ENCODE data around the gene MARCHF2.
A peak's percentile ranks its signal among the peaks of the same experiment; 100 is the strongest.
"Not testable (repeated sequence)": the region's sequence is repeated elsewhere in the genome, so short reads cannot be mapped to it uniquely, and the experiment has no call there.

Gene MARCHF2, protein sequence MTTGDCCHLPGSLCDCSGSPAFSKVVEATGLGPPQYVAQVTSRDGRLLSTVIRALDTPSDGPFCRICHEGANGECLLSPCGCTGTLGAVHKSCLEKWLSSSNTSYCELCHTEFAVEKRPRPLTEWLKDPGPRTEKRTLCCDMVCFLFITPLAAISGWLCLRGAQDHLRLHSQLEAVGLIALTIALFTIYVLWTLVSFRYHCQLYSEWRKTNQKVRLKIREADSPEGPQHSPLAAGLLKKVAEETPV
- total RNA-seq: 7.8 to 34.7 (median 19.3) reads per million in 3 experiments

DNA sequence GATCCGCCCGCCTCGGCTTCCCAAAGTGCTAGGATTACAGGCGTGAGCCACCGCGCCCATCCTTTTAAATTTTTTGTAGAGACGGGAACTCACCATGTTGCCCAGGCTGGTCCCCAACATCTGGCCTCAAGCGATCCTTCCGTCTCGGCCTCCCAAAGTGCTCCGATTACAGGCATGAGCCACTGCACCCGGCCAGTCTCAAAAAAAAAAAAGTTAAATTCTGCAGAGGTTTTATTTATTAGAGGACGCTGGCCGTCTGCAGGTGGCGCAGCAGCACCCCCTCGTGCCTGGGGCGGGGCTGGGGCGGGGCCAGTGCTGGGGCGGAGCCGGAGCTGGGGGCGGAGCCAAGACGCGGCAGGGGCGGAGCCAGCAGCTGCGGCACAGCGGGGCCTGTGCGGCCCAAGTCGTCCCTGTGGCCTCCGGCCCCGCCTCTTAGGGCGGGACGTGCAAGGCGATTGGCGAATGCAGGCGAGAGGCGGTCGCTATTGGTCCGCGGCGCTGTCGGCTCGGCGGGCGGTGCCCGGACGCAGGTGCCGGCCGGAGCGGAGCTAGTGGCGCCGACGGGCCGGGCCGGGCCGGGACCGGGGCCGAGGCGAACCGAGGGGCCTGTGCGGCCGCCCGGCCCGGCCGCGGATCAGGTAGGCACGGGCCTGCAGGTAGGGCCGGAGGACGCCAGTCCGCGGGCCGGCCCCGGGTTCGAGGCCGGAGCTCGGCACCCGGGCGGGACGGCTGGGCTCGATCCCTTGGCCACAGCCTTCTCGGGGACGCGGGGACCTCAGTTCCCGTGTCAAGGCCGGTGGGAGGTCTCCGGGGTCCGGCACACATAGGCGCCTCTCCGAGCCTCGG lies at the start of gene MARCHF2:
TSS of gene MARCHF2 (plus strand) at position 523 of the 846 bp plus-strand sequence. CDS start 8,536 bp downstream, outside the sequence.
- peak; percentile 92 for DNase-seq

DNA sequence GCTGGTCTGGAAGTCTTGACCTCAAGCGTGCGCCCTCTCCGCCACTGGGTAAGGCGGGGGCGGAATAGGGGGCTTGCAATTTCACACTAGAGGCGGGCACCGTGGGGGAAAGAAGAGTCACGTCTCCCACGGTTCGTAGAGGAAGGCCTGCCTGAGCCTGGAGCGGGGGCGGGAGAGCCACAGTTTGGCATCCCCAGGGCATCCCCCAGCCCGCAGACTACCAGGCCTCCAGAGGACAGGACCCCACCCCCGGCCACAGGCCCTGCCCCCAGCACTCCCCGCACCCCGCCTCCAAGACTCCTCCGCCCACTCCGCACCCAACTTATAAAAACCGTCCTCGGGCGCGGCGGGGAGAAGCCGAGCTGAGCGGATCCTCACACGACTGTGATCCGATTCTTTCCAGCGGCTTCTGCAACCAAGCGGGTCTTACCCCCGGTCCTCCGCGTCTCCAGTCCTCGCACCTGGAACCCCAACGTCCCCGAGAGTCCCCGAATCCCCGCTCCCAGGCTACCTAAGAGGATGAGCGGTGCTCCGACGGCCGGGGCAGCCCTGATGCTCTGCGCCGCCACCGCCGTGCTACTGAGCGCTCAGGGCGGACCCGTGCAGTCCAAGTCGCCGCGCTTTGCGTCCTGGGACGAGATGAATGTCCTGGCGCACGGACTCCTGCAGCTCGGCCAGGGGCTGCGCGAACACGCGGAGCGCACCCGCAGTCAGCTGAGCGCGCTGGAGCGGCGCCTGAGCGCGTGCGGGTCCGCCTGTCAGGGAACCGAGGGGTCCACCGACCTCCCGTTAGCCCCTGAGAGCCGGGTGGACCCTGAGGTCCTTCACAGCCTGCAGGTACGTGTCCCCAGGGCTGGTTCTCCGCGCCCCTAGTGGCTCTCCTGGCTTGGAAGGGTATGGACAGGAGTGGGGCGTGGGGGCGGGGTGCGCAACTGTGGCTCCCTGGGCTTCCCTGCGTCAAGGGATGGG lies 49.0 kb upstream of the MARCHF2 start, which contains the start of gene ANGPTL4:
TSS of gene ANGPTL4 (plus strand) at position 353 of the 969 bp plus-strand sequence. CDS start at position 520, 167 bp downstream.
- peak; percentile 23 for DNase-seq

DNA sequence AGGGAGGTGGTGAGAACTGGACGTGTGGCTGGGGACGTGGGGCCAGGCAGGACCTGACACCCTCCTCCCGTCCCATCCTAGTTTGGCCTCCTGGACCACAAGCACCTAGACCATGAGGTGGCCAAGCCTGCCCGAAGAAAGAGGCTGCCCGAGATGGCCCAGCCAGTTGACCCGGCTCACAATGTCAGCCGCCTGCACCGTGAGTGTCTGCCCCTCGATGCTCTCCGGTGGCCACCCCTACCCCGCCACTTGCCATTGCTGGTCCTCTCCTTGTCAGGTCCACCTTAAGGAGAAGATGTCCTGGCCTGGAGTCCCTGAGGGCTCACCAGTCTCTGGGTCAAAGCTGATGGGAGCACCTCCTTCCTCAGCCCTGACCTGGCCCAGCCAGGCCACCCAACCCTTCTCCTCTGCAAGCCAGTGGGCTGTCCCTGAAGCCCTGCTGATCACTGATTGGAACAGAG lies 47.0 kb upstream of the MARCHF2 start:
- no peak for DNase-seq

DNA sequence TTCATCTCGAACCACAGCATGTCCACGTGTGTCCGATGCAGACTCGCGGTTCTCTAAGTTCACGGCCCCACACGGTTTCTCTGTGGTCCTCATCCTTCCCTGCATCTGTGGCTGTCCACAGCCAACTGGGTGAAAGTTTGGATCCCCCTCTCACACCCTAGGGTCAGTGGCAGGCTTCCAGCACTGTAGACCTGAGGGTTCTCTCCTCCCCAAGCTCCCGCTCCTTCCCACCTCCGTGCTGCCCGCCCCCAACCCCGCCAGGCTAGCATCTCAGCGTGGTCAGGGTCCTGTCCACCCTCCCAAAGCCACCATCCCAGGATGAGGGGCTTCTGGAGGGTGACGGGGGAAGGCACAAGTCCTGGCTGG lies 46.2 kb upstream of the MARCHF2 start:
- DNase-seq: no peak

DNA sequence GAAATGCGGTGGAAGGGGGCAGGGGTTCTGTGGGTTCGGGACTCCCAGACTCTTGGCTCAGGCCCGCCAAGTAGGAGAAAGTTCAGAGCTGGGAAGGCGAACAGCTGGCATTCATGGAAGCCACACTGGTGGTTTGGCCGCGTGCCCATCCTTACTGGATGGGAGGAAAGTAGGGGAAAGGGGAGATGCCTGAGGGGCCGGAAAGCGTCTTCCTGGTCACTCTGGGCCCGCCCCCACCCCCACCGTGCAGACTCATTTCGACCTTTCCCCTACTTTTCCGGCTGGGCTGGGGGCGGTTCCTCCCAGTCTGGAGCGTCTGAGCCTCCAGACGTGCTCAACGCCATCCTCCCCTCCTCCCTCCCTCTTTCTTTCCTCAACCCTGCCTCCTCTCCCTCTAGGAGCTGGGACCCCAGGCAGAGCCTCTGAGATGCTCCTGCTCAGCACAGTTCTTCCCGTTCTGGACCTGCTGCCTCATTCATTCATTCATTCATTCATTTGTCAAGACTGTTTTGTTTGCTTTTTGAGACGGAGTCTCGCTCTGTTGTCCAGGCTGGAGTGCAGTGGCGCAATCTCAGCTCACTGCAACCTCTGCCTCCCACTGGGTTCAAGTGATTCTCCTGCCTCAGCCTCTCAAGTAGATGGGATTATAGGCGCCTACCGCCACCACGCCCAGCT lies 45.6 kb upstream of the MARCHF2 start:
- DNase-seq: no peak

DNA sequence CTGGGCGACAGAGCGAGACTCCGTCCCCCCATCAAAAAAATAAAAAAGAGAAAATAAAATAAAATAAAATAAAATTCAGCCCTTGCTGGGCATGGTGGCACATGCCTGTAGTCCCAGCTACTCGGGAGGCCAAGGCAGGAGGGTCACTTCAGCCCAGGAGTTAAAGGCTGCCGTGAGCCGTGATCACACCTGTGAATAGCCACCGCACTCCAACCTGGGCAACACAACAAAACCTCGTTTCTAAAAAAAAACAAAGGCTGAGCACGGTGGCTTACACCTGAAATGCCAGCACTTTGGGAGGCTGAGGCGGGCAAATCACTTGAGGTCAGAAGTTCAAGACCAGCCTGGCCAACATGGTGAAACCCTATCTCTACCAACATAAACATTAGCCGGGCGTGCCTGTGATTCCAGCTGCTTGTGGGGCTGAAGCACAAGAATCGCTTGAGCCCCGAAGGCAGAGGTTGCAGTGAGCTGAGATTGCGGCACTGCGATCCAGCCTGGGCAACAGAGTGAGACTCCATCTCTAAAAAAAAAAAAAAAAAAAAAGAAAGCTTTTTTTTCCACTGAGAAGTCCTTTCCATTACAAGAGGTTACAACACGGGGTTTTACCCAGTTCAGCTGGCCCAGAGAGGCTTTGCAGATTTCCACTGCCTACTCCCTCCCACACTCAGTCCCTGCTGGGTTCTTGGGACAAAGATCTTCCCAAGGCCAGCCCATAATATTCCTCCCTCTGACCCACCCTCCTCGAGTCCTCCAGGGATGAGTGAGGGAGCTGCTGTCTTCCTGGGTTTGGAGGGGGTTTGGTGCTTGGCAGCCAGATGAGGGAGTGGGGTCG lies 42.7 kb upstream of the MARCHF2 start:
- DNase-seq: no peak

DNA sequence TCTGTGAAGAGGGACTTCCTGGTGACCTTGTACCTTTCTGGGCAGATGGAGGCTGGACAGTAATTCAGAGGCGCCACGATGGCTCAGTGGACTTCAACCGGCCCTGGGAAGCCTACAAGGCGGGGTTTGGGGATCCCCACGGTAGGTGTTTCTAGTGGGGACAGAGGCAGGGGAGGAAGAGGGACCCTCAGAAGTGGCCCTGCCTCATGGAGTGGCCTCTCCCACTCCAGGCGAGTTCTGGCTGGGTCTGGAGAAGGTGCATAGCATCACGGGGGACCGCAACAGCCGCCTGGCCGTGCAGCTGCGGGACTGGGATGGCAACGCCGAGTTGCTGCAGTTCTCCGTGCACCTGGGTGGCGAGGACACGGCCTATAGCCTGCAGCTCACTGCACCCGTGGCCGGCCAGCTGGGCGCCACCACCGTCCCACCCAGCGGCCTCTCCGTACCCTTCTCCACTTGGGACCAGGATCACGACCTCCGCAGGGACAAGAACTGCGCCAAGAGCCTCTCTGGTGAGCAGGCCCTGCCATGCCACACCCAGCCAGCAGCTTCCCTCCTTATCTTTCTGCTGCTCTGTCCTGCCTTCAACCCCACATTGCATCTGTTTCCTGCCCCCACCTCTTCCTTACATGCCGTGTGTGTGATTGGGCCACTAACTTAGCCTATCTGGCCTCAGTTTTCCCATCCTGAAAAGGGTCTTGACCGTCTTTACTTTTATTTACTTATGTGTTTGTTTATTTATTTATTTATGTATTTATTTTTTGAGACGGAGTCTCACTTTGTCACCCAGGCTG lies 41.9 kb upstream of the MARCHF2 start:
- no peak for DNase-seq

DNA sequence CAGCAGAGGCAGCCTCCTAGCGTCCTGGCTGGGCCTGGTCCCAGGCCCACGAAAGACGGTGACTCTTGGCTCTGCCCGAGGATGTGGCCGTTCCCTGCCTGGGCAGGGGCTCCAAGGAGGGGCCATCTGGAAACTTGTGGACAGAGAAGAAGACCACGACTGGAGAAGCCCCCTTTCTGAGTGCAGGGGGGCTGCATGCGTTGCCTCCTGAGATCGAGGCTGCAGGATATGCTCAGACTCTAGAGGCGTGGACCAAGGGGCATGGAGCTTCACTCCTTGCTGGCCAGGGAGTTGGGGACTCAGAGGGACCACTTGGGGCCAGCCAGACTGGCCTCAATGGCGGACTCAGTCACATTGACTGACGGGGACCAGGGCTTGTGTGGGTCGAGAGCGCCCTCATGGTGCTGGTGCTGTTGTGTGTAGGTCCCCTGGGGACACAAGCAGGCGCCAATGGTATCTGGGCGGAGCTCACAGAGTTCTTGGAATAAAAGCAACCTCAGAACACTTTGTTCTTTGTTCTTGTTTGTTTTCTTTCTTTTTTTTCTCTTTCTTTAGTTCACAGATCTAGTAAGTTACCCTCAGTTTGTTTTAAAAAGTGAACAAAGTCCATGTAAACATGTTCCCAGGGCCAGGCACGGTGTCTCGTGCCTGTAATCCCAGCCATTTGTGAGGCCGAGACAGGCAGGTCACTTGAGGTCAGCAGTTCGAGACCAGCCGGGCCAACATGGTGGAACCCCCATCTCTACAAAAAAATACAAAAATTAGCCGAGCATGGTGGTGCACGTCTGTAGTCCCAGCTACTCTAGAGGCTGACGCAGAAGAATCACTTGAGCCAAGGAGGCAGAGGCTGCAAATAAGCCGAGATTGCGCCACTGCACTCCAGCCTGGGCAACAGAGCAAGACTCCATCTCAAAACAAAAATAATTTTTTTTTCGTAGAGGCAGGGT lies 39.0 kb upstream of the MARCHF2 start:
- no peak for DNase-seq

DNA sequence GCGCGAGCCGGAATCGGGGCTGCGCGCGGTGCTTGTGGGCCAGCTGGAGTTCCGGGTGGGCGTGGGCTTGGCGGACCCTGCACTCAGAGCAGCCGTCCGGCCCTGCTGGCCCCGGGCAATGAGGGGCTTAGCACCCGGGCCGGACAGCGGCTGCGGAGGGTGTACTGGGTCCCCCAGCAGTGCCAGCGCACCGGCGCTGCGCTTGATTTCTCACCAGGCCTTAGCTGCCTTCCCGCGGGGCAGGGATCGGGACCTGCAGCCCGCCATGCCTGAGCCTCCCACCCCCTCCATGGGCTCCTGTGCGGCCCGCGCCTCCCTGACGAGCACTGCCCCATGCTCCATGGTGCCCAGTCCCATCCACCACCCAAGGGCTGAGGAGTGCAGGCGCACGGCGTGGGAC lies 37.3 kb upstream of the MARCHF2 start:
- not testable (repeated sequence) for DNase-seq

DNA sequence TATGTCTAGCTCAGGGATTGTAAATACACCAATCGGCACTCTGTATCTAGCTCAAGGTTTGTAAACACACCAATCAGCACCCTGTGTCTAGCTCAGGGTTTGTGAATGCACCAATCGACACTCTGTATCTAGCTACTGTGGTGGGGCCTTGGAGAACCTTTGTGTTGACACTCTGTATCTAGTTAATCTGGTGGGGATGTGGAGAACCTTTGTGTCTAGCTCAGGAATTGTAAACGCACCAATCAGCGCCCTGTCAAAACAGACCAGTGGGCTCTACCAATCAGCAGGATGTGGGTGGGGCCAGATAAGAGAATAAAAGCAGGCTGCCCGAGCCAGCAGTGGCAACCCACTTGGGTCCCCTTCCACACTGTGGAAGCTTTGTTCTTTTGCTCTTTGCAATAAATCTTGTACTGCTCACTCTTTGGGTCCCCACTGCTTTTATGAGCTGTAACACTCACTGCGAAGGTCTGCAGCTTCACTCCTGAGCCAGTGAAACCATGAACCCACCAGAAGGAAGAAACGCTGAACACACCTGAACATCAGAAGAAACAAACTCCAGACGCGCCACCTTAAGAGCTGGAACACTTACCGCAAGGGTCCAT lies 36.6 kb upstream of the MARCHF2 start:
- DNase-seq: not testable (repeated sequence)

DNA sequence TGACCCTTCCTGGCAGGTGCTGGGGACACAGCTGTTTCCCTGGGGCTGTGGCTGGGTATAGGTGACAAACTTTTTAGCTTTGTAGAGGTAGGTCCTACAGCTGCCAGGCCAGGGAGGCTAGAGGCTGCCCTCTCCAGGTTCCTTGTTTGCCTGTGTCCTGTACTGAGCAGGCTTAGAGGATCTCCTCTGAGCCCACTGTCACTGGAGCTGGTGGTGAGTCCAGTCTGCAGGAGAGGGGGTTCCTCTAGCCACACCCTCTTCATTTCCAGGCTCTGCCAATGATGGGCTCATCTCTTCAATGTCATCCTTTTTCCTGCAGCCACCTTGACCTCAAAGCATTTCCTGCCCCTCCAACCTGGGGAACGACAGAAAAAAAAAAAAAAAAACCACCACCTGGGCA lies 35.5 kb upstream of the MARCHF2 start:
- no peak for DNase-seq

DNA sequence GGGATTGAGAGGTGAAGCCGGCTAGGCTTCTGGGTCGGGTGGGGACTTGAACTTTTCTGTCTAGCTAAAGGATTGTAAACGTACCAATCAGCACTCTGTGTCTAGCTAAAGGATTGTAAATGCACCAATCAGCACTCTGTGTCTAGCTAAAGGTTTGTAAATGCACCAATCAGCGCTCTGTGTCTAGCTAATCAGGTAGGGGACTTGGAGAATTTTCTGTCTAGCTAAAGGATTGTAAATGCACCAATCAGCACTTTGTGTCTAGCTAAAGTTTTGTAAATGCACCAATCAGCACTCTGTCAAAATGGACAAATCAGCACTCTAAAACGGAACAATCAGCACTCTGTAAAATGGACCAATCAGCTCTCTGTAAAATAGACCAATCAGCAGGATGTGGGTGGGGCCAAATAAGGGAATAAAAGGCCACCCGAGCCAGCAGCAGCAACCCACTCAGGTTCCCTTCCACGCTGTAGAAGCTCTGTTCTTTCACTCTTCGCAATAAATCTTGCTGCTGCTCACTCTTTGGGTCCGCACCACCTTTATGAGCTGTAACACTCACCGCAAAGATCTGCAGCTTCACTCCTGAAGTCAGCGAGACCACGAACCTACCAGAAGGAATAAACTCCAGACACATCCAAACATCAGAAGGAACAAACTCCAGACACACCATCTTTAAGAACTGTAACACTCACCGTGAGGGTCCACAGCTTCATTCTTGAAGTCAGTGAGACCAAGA lies 33.8 kb upstream of the MARCHF2 start:
- not testable (repeated sequence) for DNase-seq

DNA sequence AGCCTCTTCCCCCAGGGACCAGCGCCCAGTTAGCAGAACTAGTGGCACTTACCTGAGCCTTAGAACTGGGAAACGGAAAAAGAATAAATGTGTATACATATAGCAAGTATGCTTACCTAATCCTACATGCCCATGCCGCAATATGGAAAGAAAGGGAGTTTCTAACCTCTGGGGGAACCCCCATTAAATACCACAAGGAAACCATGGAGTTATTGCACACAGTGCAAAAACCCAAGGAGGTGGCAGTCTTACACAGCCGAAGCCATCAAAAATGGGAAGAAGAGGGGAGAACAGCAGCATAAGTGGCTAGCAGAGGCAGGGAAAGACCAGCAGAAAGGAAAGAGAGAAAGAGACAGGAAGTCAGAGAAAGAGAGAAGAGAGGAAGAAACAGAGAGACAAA lies 28.5 kb upstream of the MARCHF2 start:
- DNase-seq: not testable (repeated sequence)

DNA sequence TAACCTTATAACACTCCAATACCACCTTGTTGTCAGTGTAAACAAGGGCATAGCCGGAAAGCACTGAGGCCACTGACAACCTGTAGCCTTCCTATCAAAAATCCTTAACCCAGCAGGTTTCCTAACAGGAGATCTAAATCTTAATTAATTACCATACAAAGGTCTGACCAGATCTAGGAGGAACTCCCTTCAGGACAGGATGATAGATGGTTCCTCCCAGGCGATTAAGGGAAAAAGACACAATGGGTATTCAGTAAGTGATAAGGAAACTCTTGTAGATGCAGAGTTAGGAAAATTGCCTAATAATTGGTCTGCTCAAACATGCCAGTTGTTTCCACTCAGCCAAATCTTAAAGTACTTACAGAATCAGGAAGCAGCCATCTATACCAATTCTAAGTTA lies 28.0 kb upstream of the MARCHF2 start:
- not testable (repeated sequence) for DNase-seq

DNA sequence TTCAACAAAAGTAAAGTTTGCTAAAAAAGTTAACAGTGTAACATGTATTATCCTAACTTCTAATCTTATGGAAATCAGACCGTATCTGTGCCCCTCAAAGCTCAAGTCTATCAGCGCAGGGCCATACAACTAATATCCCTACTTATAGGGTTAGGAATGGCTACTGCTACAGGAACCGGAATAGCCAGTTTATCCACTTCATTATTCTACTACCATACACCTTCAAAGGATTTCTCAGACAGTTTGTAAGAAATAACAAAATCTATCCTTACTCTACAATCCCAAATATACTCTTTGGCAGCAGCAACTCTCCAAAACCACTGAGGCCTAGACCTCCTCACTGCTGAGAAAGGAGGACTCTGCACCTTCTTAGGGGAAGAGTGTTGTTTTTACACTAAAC lies 27.5 kb upstream of the MARCHF2 start:
- DNase-seq: not testable (repeated sequence)

DNA sequence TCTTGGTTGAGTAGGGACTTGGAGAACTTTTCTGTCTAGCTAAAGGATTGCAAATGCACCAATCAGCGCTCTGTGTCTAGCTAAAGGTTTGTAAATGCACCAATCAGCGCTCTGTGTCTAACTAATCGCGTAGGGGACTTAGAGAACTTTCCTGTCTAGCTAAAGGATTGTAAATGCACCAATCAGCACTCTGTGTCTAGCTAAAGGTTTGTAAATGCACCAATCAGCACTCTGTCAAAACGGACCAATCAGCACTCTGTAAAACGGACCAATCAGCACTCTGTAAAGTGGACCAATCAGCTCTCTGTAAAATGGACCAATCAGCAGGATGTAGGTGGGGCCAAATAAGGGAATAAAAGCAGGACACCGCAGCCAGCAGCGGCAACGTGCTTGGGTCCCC lies 26.7 kb upstream of the MARCHF2 start:
- not testable (repeated sequence) for DNase-seq

DNA sequence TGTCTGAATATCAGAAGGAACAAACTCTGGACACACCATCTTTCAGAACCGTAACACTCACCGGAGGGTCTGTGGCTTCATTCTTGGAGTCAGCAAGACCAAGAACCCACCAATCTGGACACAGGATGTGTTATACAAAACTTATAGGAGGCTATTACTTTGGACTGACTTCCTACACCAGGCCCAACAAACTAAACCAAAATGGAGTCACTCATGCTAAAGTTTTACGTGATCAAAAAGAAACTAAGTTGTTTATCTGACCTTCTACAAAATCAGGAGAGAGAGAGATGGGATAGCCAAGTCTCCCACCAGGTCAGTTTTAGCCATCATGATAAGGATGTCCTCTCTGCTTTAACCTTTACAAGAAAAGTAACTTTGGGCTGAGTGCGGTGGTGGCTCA lies 26.1 kb upstream of the MARCHF2 start:
- no peak for DNase-seq
